ENCODE data around the gene OXNAD1.
A peak's percentile ranks its signal among the peaks of the same experiment; 100 is the strongest.

The OXNAD1 gene

GRCh38 chr3:16247282-16248061, 17.5 kb upstream of the OXNAD1 start:
- peak; percentile 82 for DNase-seq

GRCh38 chr3:16248556-16248955, 16.5 kb upstream of the OXNAD1 start:
- no peak for DNase-seq

DNA sequence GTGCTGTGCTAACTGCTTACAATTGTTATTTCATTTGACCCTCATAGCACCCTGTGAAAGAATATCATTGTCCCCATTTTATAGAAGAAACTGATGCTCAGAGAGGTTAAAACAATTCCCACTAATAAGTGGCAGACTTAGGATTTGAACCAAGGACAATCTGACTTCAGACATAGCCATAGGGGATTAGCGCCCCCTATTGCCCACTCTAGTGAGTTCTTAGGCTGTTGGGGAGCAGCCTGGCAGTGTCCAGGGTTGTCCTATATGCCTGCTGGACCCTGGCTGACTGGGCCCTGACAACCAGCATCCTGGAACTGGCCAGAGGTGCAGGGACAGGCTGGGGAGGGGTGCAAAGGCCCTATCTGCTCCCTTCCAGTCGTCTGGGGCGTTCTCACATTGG, 15.7 kb upstream of the OXNAD1 start:
- DNase-seq = peak; percentile 13

- no peak for DNase-seq
Observed at GRCh38 chr3:16249886-16250285, 15.1 kb upstream of the OXNAD1 start.

GRCh38 chr3:16251316-16252085, 13.5 kb upstream of the OXNAD1 start:
- DNase-seq = no peak

DNA sequence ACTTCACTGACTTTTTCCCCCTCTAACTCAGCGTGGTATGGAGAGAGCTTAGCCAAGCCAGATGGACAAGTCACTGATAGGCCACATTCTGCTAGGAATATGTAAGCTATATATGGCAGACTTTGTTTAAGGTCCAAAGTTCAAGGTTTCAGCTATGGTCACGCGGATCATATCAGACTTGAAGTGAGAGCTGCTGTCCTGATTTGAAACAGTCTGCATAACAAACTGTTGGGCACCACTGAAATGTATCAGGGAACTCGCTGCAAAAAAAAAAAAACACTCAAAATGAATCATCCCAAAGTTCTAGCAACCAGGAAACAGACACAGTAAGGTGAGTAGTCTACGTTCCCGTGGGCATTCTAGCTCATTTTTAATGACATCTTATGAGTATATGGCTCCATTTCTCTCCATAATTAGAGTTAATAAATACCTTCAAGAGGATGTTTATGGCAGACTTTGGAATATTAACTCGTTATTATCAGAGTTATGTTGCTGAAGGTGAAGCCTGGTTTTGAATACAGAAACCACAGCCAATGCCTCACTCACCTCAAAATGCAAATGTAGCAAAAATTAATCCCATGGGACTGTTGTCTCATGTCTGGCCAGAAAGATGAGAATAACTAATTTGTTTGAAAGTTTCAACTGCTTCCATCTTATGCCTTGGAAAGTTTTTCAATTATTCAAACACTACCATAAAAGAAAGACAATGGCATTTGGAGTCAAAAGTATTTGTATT, 12.6 kb upstream of the OXNAD1 start:
- no peak for DNase-seq

DNA sequence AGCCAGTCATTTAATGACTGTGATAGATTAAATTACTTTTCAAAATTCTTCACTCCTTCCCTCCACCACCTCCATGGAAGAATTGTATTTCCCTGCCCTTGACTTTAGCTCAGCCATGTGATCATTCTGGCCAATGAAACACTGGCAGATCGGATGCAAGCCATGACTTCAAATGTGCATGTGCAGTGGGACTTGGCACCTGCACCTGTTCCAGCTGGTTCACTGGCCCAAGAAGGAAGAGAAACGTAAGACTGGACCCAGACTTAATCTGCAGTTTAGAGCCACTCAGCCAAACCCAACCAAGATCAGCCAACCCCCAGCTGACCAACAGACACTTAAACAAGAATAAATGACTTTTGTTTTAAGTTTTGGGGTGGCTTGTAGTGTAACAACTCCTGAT, 12.0 kb upstream of the OXNAD1 start:
- no peak for DNase-seq

GRCh38 chr3:16253601-16254000, 11.4 kb upstream of the OXNAD1 start:
- DNase-seq = no peak

DNA sequence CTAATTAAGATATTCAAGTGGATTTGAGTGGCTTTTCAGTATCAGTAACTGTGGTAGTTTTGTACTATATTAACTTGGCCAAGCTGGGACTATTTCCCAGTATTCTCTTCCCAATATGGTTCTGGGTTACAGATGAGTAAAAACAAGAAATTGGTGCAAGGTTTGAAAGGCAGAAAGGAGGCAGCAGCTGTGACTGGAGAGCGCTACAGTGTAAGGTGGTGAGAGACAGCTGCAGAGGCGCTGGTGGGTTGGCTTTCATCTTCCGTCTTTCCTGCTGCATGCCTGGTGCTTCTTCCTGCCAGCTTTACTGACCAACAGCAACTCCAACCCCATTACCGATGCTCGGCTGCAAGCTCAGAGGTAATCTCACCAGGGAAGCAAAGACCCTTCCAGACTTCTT, 10.1 kb upstream of the OXNAD1 start:
- DNase-seq = no peak

- DNase-seq = no peak
Observed at GRCh38 chr3:16255326-16255725, 9.7 kb upstream of the OXNAD1 start.

DNA sequence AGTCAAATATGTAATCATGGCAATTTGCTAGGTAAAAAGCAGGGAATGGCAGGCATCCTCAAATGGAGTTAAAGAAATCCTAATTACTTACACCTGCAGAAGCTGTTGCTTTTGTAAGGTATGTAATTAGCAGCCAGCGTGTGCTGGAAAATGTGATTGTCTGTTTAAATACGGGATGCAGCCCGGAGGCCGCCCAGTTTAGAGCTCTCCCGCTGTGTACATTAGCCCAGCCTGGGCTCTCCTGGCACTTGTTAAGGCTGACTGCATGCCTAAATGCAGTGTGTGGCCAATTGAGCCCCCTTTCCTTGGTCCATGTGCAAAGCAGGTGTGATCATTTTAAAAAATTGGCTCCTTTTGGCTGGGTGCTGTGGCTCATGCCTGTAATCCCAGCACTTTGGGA, 9.3 kb upstream of the OXNAD1 start:
- DNase-seq = no peak

DNA sequence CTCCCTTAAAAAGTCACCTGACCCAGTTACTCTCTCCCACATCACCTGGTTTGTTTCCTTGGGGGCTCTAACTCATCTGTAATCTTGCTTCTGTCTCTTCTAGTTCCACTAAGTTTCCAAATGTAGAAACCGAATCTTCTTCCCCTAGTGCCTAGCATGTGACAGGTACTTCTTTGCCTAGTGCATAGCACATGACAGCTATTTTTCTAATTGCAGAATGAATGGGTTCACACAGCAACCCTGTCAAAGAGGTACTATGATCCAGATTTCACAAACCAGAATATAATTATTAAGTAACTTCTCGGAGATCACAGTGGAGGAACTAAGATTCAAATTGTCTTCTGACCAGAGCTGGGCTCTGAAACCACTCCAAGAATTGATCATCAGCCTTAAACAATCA, 7.7 kb upstream of the OXNAD1 start:
- no peak for DNase-seq

GRCh38 chr3:16258177-16258576, 6.8 kb upstream of the OXNAD1 start:
- no peak for DNase-seq

DNA sequence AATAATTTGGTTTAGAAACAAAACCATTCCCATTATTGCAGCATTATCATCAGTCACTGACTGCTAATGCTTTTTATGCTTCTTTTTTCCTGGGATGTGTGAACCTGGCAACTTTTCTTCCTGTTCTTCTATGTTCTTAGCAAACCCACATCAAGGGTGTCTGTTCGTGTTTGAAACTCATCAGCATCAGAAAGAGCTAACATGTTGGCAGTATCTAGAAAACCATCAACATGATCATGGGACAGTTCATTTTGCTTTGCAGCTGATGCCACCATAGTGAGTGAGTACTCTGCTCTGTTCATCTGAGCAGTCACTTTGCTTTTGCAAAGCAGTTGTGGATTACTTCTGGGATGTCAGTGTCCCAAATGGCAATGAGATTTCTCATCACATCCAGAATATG, 6.1 kb upstream of the OXNAD1 start:
- no peak for DNase-seq

DNA sequence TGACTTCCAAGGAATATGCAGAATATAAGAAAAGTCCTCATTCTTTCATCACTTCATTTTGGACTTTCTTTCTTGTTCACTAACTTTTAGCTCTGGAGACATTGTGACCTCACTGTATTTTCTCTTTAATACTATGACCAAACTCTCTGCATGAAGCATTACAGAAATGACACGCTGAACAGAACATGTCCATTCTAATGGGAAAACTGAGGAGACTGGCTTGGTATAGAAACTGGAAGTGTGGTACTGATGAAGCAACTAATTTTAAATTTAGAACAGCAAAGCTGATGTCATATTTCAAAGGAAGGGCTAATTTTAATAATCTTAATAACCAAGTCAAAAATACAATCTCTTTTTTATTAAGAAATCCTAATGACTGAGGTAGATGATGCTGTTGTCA, 5.0 kb upstream of the OXNAD1 start:
- DNase-seq = no peak

DNA sequence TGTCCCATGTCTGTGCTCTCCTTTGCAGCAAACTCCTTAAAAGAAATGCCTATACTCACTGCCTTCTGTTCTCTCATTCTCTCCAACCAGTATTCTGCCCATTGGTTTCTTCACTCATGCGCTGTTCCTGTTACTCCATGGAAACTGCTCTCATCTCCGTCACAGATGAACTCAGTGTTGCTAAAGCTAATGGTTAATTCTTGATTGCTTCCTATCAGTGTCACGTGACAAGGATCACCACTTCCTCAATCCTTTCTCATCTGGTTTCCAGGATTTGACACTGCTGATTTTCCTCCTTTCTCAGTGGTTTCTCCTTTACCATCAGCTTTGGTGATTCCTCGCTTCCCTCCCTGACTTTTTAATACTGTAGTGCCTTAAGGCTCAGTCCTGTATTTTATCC, 2.8 kb upstream of the OXNAD1 start:
- DNase-seq = no peak

- no peak for DNase-seq
Observed at GRCh38 chr3:16264174-16264707, 771 bp upstream of the OXNAD1 start.

- DNase-seq = no peak
Observed at GRCh38 chr3:16265455-16265786, 409 bp downstream of the OXNAD1 start.

- DNase-seq = no peak
Observed at GRCh38 chr3:16266714-16267113, 1.7 kb downstream of the OXNAD1 start.

DNA sequence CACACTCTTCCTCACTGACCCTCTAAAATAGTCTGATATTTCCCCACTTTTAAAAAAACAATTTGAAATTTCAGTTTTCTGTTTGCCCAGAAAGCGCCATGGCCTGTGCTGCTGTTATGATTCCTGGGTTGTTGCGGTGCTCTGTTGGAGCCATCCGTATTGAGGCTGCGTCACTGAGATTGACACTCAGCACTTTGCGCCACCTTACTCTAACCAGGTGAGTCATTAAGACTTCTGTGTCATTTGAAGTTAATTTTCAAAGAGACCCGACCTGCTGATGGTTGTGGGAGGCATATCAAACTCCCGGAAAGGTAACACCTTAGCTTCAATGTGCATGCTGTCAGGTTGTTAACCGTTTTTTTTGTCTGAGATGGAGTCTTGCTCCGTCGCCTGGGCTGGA, 5.8 kb downstream of the OXNAD1 start:
- no peak for DNase-seq

- no peak for DNase-seq
Observed at GRCh38 chr3:16272588-16272987, 7.6 kb downstream of the OXNAD1 start.

GRCh38 chr3:16273867-16274266, 8.9 kb downstream of the OXNAD1 start:
- DNase-seq = no peak

GRCh38 chr3:16277471-16277870, 12.5 kb downstream of the OXNAD1 start:
- no peak for DNase-seq
